ENCODE measurements around the gene RNF130.

GRCh38 chr5:180090098-180090768, 18.7 kb upstream of the RNF130 start:
- TF ChIP-seq POLR2A (IDR thresholded peaks at IDR 0.05), result no peak
- TF ChIP-seq CTCF (IDR thresholded peaks at IDR 0.05), result peak; percentile 62 to 99 (median 65)
